Measurements from ENCODE around the gene CYB5RL.
"Not testable (repeated sequence)": the region's sequence is repeated elsewhere in the genome, so short reads cannot be mapped to it uniquely, and the experiment has no call there.

The CYB5RL gene

GRCh38 chr1:54234284-54234683 is 34.5 kb upstream of the CYB5RL start:
- TF ChIP-seq CTCF (IDR thresholded peaks at IDR 0.05; ENCODE audit: extremely low read depth, missing control alignments), result no peak
- DNase-seq (ENCODE audit: low spot score), result no peak

GRCh38 chr1:54233196-54233595 is 33.4 kb upstream of the CYB5RL start:
- not testable (repeated sequence) for DNase-seq (ENCODE audit: low spot score)

GRCh38 chr1:54230507-54231339 is 30.9 kb upstream of the CYB5RL start:
- no peak for DNase-seq (ENCODE audit: low spot score)
- TF ChIP-seq CTCF (IDR thresholded peaks at IDR 0.05; ENCODE audit: extremely low read depth, missing control alignments), result no peak

- DNase-seq (ENCODE audit: low spot score), result no peak
Observed at GRCh38 chr1:54229281-54229891, 29.6 kb upstream of the CYB5RL start.

GRCh38 chr1:54228638-54229079 is 28.8 kb upstream of the CYB5RL start:
- no peak for TF ChIP-seq CTCF (IDR thresholded peaks at IDR 0.05; ENCODE audit: extremely low read depth, missing control alignments)

More at GRCh38 chr1:54229281-54229891, 29.6 kb upstream of the CYB5RL start:
- no peak for TF ChIP-seq CTCF (IDR thresholded peaks at IDR 0.05; ENCODE audit: extremely low read depth, missing control alignments)

GRCh38 chr1:54227891-54228310 is 28.1 kb upstream of the CYB5RL start:
- DNase-seq (ENCODE audit: low spot score), result no peak
- no peak for TF ChIP-seq CTCF (IDR thresholded peaks at IDR 0.05; ENCODE audit: extremely low read depth, missing control alignments)

More at GRCh38 chr1:54228638-54229079, 28.8 kb upstream of the CYB5RL start:
- DNase-seq (ENCODE audit: low spot score), result no peak

GRCh38 chr1:54227091-54227602 is 27.3 kb upstream of the CYB5RL start:
- no peak for TF ChIP-seq CTCF (IDR thresholded peaks at IDR 0.05; ENCODE audit: extremely low read depth, missing control alignments)

More at GRCh38 chr1:54227091-54227602, 27.3 kb upstream of the CYB5RL start:
- DNase-seq (ENCODE audit: low spot score), result no peak
